Upper lobe of left lung (tissue), 4 donors: ENCODE results near the gene TBRG1.

ENCODE experiments used
- POLR2A ChIP-seq, 4 donors: fragments of 450-650 bp; IDR thresholded peaks; one replicate each; pipeline ENCODE4 v1.5.1; 2016 to 2017; ENCODE audit warnings: antibody characterized with exemption in 4 of 4, mild to moderate bottlenecking in 2 of 4
- TF ChIP-seq, protein P1 (sequence below), 6 experiments: fragments of 450-650 bp in 4 of 6; fragments of 200-600 bp in 2 of 6; sonication (generic) in 2 of 6; IDR thresholded peaks; one replicate each; pipeline ENCODE4 v1.5.1; 2016 to 2019; ENCODE audit warnings: antibody characterized with exemption in 6 of 6

DNA sequence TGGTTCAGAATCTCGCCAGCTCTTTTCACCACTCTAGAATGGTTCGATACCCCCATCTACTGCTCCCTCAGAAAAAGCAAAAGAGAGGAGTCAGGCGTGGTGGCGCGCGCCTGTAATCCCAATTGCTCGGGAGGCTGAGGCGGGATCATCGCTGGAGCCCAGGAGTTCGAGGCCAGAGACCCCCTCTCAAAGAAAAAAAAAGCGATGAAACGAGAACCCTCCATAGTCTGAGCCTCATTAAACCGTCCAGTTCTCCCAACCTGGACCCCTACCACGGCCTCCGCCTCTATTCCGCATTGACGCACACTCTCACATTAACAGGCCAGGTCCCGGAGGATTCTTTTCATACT is 51.5 kb downstream of the TBRG1 start:
- TF ChIP-seq, protein P1, sequence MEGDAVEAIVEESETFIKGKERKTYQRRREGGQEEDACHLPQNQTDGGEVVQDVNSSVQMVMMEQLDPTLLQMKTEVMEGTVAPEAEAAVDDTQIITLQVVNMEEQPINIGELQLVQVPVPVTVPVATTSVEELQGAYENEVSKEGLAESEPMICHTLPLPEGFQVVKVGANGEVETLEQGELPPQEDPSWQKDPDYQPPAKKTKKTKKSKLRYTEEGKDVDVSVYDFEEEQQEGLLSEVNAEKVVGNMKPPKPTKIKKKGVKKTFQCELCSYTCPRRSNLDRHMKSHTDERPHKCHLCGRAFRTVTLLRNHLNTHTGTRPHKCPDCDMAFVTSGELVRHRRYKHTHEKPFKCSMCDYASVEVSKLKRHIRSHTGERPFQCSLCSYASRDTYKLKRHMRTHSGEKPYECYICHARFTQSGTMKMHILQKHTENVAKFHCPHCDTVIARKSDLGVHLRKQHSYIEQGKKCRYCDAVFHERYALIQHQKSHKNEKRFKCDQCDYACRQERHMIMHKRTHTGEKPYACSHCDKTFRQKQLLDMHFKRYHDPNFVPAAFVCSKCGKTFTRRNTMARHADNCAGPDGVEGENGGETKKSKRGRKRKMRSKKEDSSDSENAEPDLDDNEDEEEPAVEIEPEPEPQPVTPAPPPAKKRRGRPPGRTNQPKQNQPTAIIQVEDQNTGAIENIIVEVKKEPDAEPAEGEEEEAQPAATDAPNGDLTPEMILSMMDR (IDR thresholded peaks at IDR 0.05) = no peak
- no peak for TF ChIP-seq POLR2A (IDR thresholded peaks at IDR 0.05)
